Stomach (tissue), 9 donors: ENCODE data around the gene MYBBP1A. TPM values are rescaled to one million over a fixed set of nuclear protein-coding genes. Genes with fewer than 3 reads are reported as not detected.

Source experiments
- DNase-seq, 2 donors: peaks; one replicate each; pipeline versions ENCODE4 v3.0.0 to v3.0.0-alpha.2; 2013 to 2019
- H3K27ac ChIP-seq, 5 donors: fragments of 200-600 bp in 4 of 5; sonication (generic) in 4 of 5; one replicate each; pipeline ENCODE4 v1.5.1; 2013 to 2019; ENCODE audit warnings: mild to moderate bottlenecking in 1 of 5, moderate library complexity in 1 of 5
- H3K27me3 ChIP-seq, 3 donors: fragments of 200-600 bp; sonication (generic); one replicate each; pipeline ENCODE4 v1.5.1; 2017 to 2019; ENCODE audit warnings: mixed run types in 1 of 3
- H3K36me3 ChIP-seq, 4 donors: fragments of 200-600 bp; sonication (generic); 1 replicate in 3 of 4; 2 replicates in 1 of 4; pipeline ENCODE4 v1.5.1; 2016 to 2019
- H3K4me1 ChIP-seq, 4 donors: fragments of 200-600 bp; sonication (generic); one replicate each; pipeline ENCODE4 v1.5.1; 2016 to 2019
- H3K4me3 ChIP-seq, 4 donors: fragments of 200-600 bp; sonication (generic) in 3 of 4; one replicate each; pipeline ENCODE4 v1.5.1; 2016 to 2019; ENCODE audit warnings: mild to moderate bottlenecking in 1 of 4
- H3K9me3 ChIP-seq, 4 donors: fragments of 200-600 bp; sonication (generic); one replicate each; pipeline ENCODE4 v1.5.1; 2016 to 2019
- CTCF ChIP-seq, 7 experiments: fragments of 450-650 bp in 4 of 7; fragments of 200-600 bp in 3 of 7; sonication (generic) in 3 of 7; IDR thresholded peaks; one replicate each; pipeline ENCODE4 v1.5.1; 2016 to 2019; ENCODE audit warnings: antibody characterized with exemption in 7 of 7, control low read depth in 2 of 7, mild to moderate bottlenecking in 1 of 7
- EP300 ChIP-seq: sonication (generic); formaldehyde crosslinking; IDR thresholded peaks from one replicate; pipeline ENCODE4 v1.6.1; 2017; ENCODE audit warnings: antibody characterized with exemption
- POLR2A ChIP-seq, 4 donors: fragments of 450-650 bp; IDR thresholded peaks; one replicate each; pipeline ENCODE4 v1.6.1; 2016; ENCODE audit warnings: antibody characterized with exemption in 4 of 4, control low read depth in 2 of 4, mild to moderate bottlenecking in 1 of 4, moderate library complexity in 1 of 4
- POLR2AphosphoS5 ChIP-seq, 3 donors: sonication (generic); formaldehyde crosslinking; IDR thresholded peaks; one replicate each; pipeline ENCODE4 v1.6.1; 2016; ENCODE audit warnings: antibody characterized with exemption in 3 of 3
- WGBS, 5 donors: extraction: QIAGEN DNeasy Blood & Tissue Kit in 3 of 5; methylation state at CpG; one replicate each; pipeline versions ENCODE4 v1.1.5 to v1.1.7; 2013 to 2018; 5-methylcytosine and 5-hydroxymethylcytosine counted together
- intact Hi-C: fragments of 100-400 bp; cut with DNase I; formaldehyde crosslinking; loops from one replicate; pipeline ENCODE4 v1.15.1; 2023; ENCODE audit warnings: low total_unique reads
- polyA plus RNA-seq, 3 donors: library from polyadenylated mRNA; stranded (reverse); fragments of 200-250 nt; gene quantifications; one replicate each; pipeline ENCODE4 v1.2.3, GENCODE V29; 2013
- total RNA-seq, 5 donors: library from RNA; depleted of rRNA; stranded (reverse); fragments of >200 nt; gene quantifications; one replicate each; pipeline versions ENCODE4 v1.1.0 to v1.2.3, GENCODE V29; 2014 to 2016
- donor health status: healthy with polysubstance abuse.
- donor health status: Bipolar disorder and iron deficiency.
- donor health status: healthy.

MYBBP1A gene
- total and polyA plus RNA-seq, 8 donors = 14.1 to 237 (median 44.5) TPM

- WGBS, 5 donors = 74 to 84% (median 80%) methylated on average over 17 to 22 of the region's 22 CpGs
- no peak overlapping the region for H3K4me3 ChIP-seq
- peaks cover 10 to 31% (median 14%) of the 10 kb centered on the region in 3 donors for H3K27me3 ChIP-seq
- peaks cover 10 to 15% (median 13%) of the 10 kb centered on the region in 4 donors for H3K4me1 ChIP-seq
- no peak for DNase-seq
- H3K36me3 ChIP-seq = no peaks in the 10 kb centered on the region
- intact Hi-C loops = no loop called here
- H3K9me3 ChIP-seq = no peaks in the 10 kb centered on the region
- no peak overlapping the region for H3K27ac ChIP-seq
- no peak for TF ChIP-seq POLR2A (IDR thresholded peaks at IDR 0.05)
- TF ChIP-seq POLR2AphosphoS5 (IDR thresholded peaks at IDR 0.05) = no peak
- TF ChIP-seq CTCF (IDR thresholded peaks at IDR 0.05) = no peak
- TF ChIP-seq EP300 = no peak
These were observed 33.9 kb upstream of the MYBBP1A start for GRCh38 chr17:4588898-4589625.

GRCh38 chr17:4588391-4588790, 33.2 kb upstream of the MYBBP1A start:
- intact Hi-C loops = no loop called here
- no peaks in the 10 kb centered on the region for H3K36me3 ChIP-seq
- DNase-seq = no peak
- H3K27ac ChIP-seq = peak overlapping the region in 2 of 5 donors; percentile 8 to 34
- H3K27me3 ChIP-seq = peaks cover 15 to 38% (median 20%) of the 10 kb centered on the region in 3 donors
- peaks cover 15 to 21% (median 19%) of the 10 kb centered on the region in 4 donors for H3K4me1 ChIP-seq
- no peaks in the 10 kb centered on the region for H3K9me3 ChIP-seq
- WGBS, 5 donors = 69 to 86% (median 73%) methylated on average over 3 to 11 of the region's 11 CpGs
- no peak overlapping the region for H3K4me3 ChIP-seq
- TF ChIP-seq POLR2AphosphoS5 (IDR thresholded peaks at IDR 0.05) (no peak), POLR2A (IDR thresholded peaks at IDR 0.05) (no peak), CTCF (IDR thresholded peaks at IDR 0.05) (no peak), EP300 (no peak)

GRCh38 chr17:4587803-4588202, 32.6 kb upstream of the MYBBP1A start:
- H3K27ac ChIP-seq = peak overlapping the region in 3 of 5 donors; percentile 8 to 34 (median 19)
- peak in 1 of 2 donors; percentile 52 for DNase-seq
- peaks cover 15 to 22% (median 20%) of the 10 kb centered on the region in 4 donors for H3K4me1 ChIP-seq
- no peaks in the 10 kb centered on the region for H3K9me3 ChIP-seq
- peaks cover 15 to 44% (median 20%) of the 10 kb centered on the region in 3 donors for H3K27me3 ChIP-seq
- no peak overlapping the region for H3K4me3 ChIP-seq
- WGBS, 5 donors = 36 to 52% (median 45%) methylated on average over 9 of the region's 9 CpGs
- no peaks in the 10 kb centered on the region for H3K36me3 ChIP-seq
- no peak for TF ChIP-seq EP300
- TF ChIP-seq CTCF (IDR thresholded peaks at IDR 0.05) = no peak
- TF ChIP-seq POLR2AphosphoS5 (IDR thresholded peaks at IDR 0.05) = no peak
- no peak for TF ChIP-seq POLR2A (IDR thresholded peaks at IDR 0.05)
- intact Hi-C loops = no loop called here

- no peak overlapping the region for H3K27ac ChIP-seq
- peaks cover 15 to 22% (median 20%) of the 10 kb centered on the region in 4 donors for H3K4me1 ChIP-seq
- 86 to 100% (median 95%) methylated on average over 3 to 7 of the region's 7 CpGs for WGBS, 5 donors
- no peak for TF ChIP-seq POLR2A (IDR thresholded peaks at IDR 0.05)
- TF ChIP-seq CTCF (IDR thresholded peaks at IDR 0.05) = no peak
- TF ChIP-seq POLR2AphosphoS5 (IDR thresholded peaks at IDR 0.05) = no peak
- no peak for TF ChIP-seq EP300
- intact Hi-C loops = no loop called here
- DNase-seq = no peak
- no peaks in the 10 kb centered on the region for H3K9me3 ChIP-seq
- H3K4me3 ChIP-seq = no peak overlapping the region
- peaks cover 15 to 50% (median 20%) of the 10 kb centered on the region in 3 donors for H3K27me3 ChIP-seq
- no peaks in the 10 kb centered on the region for H3K36me3 ChIP-seq
These were observed 32.0 kb upstream of the MYBBP1A start for GRCh38 chr17:4587195-4587594.
